Measurements from ENCODE around the gene UQCC2. TPM values are rescaled to one million over a fixed set of nuclear protein-coding genes. Genes with fewer than 3 reads are reported as not detected.

The UQCC2 gene
- total and polyA plus RNA-seq, 2 of the 8 experiments (the other 6 are each of a cell fraction or from before 2014, with no cell fraction given) = 52.1 to 104 TPM

- Histone ChIP-seq H3K18ac (ENCODE audit: extremely low read depth, low read length) (no peak overlapping the region), H3K27ac (ENCODE audit: low read depth, low read length) (no peak overlapping the region), H4K5ac (ENCODE audit: insufficient read length, low read depth, low read length) (no peak overlapping the region), H3K4me1 (replicated peaks in 1 of 4; ENCODE audit: control insufficient read depth in 3 of 4, insufficient read depth in 4 of 4, low read length in 3 of 4) (peaks cover 0 to 10% (median 1%) of the 10 kb centered on the region in 4 experiments; a peak in 4 of 7 replicates), H3K4me3 (ENCODE audit: extremely low read depth in 1 of 4, insufficient read depth in 2 of 4, low read depth in 3 of 4, low read length in 4 of 4) (no peak overlapping the region), H4K91ac (replicated peaks; ENCODE audit: insufficient read length, low read length) (no peak overlapping the region), H3K36me3 (ENCODE audit: control insufficient read depth in 2 of 4, insufficient read depth in 4 of 4, low read length in 3 of 4) (peaks cover 30 to 69% (median 40%) of the 10 kb centered on the region in 4 experiments), H2AK5ac (ENCODE audit: low read depth, low read length) (no peak overlapping the region), H2BK12ac (ENCODE audit: low read depth, low read length) (no peak overlapping the region), H3K79me2 (ENCODE audit: control insufficient read depth in 1 of 2, insufficient read depth in 2 of 2, low read length in 2 of 2) (no peaks in the 10 kb centered on the region), H3K9me3 (ENCODE audit: insufficient read depth in 2 of 2, low read depth in 1 of 2, low read length in 1 of 2) (no peaks in the 10 kb centered on the region), H3K23me2 (ENCODE audit: low read depth, low read length) (no peaks in the 10 kb centered on the region), H2BK20ac (ENCODE audit: low read length) (no peak overlapping the region; the same call in 1 of the 2 replicates), H3K4me2 (ENCODE audit: insufficient read depth in 1 of 2, low read depth in 2 of 2, low read length in 2 of 2) (no peak overlapping the region), H3K9ac (replicated peaks in 1 of 4; ENCODE audit: extremely low read depth in 1 of 4, low read depth in 3 of 4, low read length in 3 of 4) (no peak overlapping the region), H2AFZ (ENCODE audit: low read length) (no peak overlapping the region), H2BK120ac (replicated peaks; ENCODE audit: low read depth, low read length) (no peak overlapping the region), H4K8ac (ENCODE audit: extremely low read depth, insufficient read depth, low read length) (no peak overlapping the region), H3K14ac (ENCODE audit: insufficient read length) (no peak overlapping the region), H3K4ac (replicated peaks; ENCODE audit: insufficient read length, low read depth, low read length) (no peak overlapping the region), H3K79me1 (ENCODE audit: low read depth, low read length) (no peaks in the 10 kb centered on the region), H3K56ac (replicated peaks; ENCODE audit: insufficient read length, low read depth, low read length) (no peak overlapping the region), H2BK5ac (ENCODE audit: low read depth, low read length) (no peak overlapping the region), H3K23ac (ENCODE audit: insufficient read length) (no peak overlapping the region), H4K20me1 (replicated peaks in 1 of 2; ENCODE audit: control insufficient read depth in 1 of 2, insufficient read depth in 2 of 2, low read length in 2 of 2) (peaks cover 7 to 12% of the 10 kb centered on the region in 2 experiments), H3K27me3 (replicated peaks in 1 of 4; ENCODE audit: control insufficient read depth in 3 of 4, extremely low read depth in 1 of 4, insufficient read depth in 3 of 4, low read length in 3 of 4) (no peaks in the 10 kb centered on the region), H2BK15ac (ENCODE audit: low read length) (no peak overlapping the region)
- ChIA-PET CTCF (ENCODE audit: partially characterized antibody) (interaction anchor here (1.0 to 2.9 kb wide), 11 partner anchors 8 to 115 kb away, joined by 3 to 16 read pairs (median 5); partner anchors contain the start of genes BAK1 and UQCC2), POLR2A (ENCODE audit: partially characterized antibody) (interaction anchor here (0.9 to 3.1 kb wide), 10 partner anchors 14 to 74 kb away, joined by 3 to 16 read pairs (median 4); partner anchors contain the start of genes ITPR3 and UQCC2)
- 96% methylated on average over 5 of the region's 5 CpGs; no CpG with 5 or more reads in 1 of the 2 experiments for WGBS, 2 experiments (ENCODE audit: extremely low coverage in 1 of 2, insufficient coverage in 1 of 2, insufficient read length in 1 of 2, insufficient replicate concordance in 2 of 2, low coverage in 1 of 2, low lambda C conversion rate in 2 of 2, missing lambda C conversion rate in 1 of 2)
- DNase-seq (ENCODE audit: low read depth in 1 of 2, low spot score in 2 of 2) = no peak
- no peak for FAIRE-seq
- no peak for TF ChIP-seq SIRT6 (IDR thresholded peaks at IDR 0.05; ENCODE audit: low read length)
- TF ChIP-seq HDAC6 (IDR thresholded peaks at IDR 0.05; ENCODE audit: low read depth, low read length) = no peak
- TF ChIP-seq KDM5A (IDR thresholded peaks at IDR 0.05; ENCODE audit: low read length) = no peak
- TF ChIP-seq TAF1 (IDR thresholded peaks at IDR 0.05; ENCODE audit: low read depth, low read length) = no peak
- TF ChIP-seq BCL11A (IDR thresholded peaks at IDR 0.05; ENCODE audit: low read depth in 2 of 2, low read length in 2 of 2) = no peak
- no peak for TF ChIP-seq RFX5 (IDR thresholded peaks at IDR 0.05; ENCODE audit: borderline replicate concordance, low read depth, low read length)
- no peak for TF ChIP-seq RNF2 (IDR thresholded peaks at IDR 0.05; ENCODE audit: borderline replicate concordance, low read depth, low read length, missing control alignments, poor library complexity, severe bottlenecking)
- TF ChIP-seq MAX (IDR thresholded peaks at IDR 0.05) = no peak
- no peak for TF ChIP-seq ATF3 (IDR thresholded peaks at IDR 0.05; ENCODE audit: insufficient read depth, low read depth, low read length)
- no peak for TF ChIP-seq CHD1 (IDR thresholded peaks at IDR 0.05; ENCODE audit: low read depth, low read length)
- no peak for TF ChIP-seq NRF1 (IDR thresholded peaks at IDR 0.05; ENCODE audit: low read depth, low read length)
- TF ChIP-seq ZNF274 (IDR thresholded peaks at IDR 0.05; ENCODE audit: borderline replicate concordance, extremely low read depth, low read length) = no peak
- TF ChIP-seq SRF (IDR thresholded peaks at IDR 0.05; ENCODE audit: low read depth, low read length) = no peak
Measured at GRCh38 chr6:33694977-33695376, 16.5 kb downstream of the UQCC2 start.
